SK-N-SH (cell line): ENCODE results near the gene FOXF1. TPM values are rescaled to one million over a fixed set of nuclear protein-coding genes. Genes with fewer than 3 reads are reported as not detected.

ENCODE experiments used
- CHD2 ChIP-seq: fragments of 150-350 bp; IDR thresholded peaks from 2 replicates; pipeline ENCODE4 v1.6.1; 2018; ENCODE audit warnings: low read length; ENCODE audit not compliant: partially characterized antibody
- ELF1 ChIP-seq: IDR thresholded peaks from 2 replicates; pipeline ENCODE4 v1.4.0; 2012
- FOXM1 ChIP-seq: IDR thresholded peaks from 2 replicates; pipeline ENCODE4 v1.4.0; 2012; ENCODE audit warnings: low read depth, mild to moderate bottlenecking
- GATA2 ChIP-seq: sonication (generic); formaldehyde crosslinking; IDR thresholded peaks from 2 replicates; pipeline ENCODE4 v1.5.0; 2020; ENCODE audit warnings: mild to moderate bottlenecking, missing genetic modification reagents
- NFIC ChIP-seq: IDR thresholded peaks from 2 replicates; pipeline ENCODE4 v1.4.0; 2012; ENCODE audit warnings: borderline replicate concordance
- NRF1 ChIP-seq: IDR thresholded peaks from 2 replicates; pipeline ENCODE4 v1.6.1; 2012; ENCODE audit warnings: low read depth, mild to moderate bottlenecking, low read length
- RCOR1 ChIP-seq: fragments of 150-350 bp; IDR thresholded peaks from 2 replicates; pipeline ENCODE4 v1.6.1; 2017; ENCODE audit warnings: antibody characterized with exemption, low read length
- SIN3A ChIP-seq: IDR thresholded peaks from 2 replicates; pipeline ENCODE4 v1.6.1; 2012; ENCODE audit warnings: low read depth, mild to moderate bottlenecking, low read length, moderate library complexity, borderline replicate concordance
- polyA plus RNA-seq, 3 experiments: library from polyadenylated mRNA; depleted of rRNA; stranded (reverse); fragments of >200 nt; gene quantifications; 2 replicates each; pipeline ENCODE4 v1.2.3, GENCODE V29; 2012
- TF ChIP-seq, protein P1 (sequence below): IDR thresholded peaks from 2 replicates; pipeline ENCODE4; 2012
- TF ChIP-seq, protein P2 (sequence below): fragments of 200-600 bp; sonication (generic); IDR thresholded peaks from 2 replicates; pipeline ENCODE4 v1.6.1; 2017; ENCODE audit warnings: antibody characterized with exemption, mild to moderate bottlenecking, moderate library complexity
- TF ChIP-seq, protein P3 (sequence below): IDR thresholded peaks from 2 replicates; pipeline ENCODE4 v1.4.0; 2012; ENCODE audit warnings: low read depth, borderline replicate concordance
- TF ChIP-seq, protein P4 (sequence below): IDR thresholded peaks from 2 replicates; pipeline ENCODE4 v1.4.0; 2012; ENCODE audit warnings: low read depth

Gene FOXF1
- polyA plus RNA-seq, 1 of the 3 experiments (the other 2 are of a cell fraction): 0.02 TPM

DNA sequence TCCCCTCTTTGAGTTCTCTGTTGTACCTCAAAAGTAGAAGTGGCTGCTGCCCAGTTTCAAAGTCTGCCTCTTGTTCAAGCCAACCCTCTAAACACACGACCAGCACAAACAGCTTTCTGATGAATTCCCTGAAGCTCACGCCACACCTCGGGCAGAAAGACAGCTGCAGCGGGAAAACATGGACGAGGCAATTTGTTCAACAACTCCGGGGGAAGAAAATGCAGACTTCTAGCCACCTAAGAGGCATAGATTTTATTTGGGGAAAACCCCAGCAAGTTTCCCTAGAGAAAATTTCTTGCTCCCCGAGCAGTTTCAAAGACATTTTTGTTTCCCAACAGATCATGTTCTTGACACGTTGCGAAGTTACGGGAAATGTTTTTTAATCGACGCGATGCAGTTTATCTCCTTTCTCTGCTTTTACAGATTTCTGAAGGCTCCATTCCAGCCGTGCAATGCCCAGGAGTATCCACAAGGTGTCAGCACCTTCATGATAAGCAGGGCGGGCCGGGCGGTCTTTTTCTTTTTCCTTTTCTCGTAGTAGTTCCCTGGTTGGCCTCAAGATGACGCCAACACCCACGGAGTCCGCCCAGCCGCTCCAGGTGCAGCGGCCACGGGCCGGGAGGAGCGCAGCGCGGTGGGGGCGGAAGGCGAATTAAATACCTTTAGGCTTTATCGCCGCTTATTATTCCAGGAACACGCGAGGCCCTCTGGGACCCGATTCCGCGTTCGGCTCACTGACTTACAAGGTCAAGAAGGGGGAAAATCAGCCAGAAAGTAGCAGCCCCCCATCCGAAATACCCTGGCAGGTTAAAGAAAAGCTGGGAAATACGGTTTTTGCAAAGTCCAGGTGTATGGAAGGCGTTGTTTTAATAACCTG is 53.4 kb downstream of the FOXF1 start (continued):
- no peak; the same call in 1 of the 2 replicates for TF ChIP-seq SIN3A
- TF ChIP-seq ELF1: no peak
- TF ChIP-seq, protein P1, sequence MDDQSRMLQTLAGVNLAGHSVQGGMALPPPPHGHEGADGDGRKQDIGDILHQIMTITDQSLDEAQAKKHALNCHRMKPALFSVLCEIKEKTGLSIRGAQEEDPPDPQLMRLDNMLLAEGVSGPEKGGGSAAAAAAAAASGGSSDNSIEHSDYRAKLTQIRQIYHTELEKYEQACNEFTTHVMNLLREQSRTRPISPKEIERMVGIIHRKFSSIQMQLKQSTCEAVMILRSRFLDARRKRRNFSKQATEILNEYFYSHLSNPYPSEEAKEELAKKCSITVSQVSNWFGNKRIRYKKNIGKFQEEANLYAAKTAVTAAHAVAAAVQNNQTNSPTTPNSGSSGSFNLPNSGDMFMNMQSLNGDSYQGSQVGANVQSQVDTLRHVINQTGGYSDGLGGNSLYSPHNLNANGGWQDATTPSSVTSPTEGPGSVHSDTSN: no peak
- no peak for TF ChIP-seq GATA2 (CRISPR knock-in tag)
- peak; percentile 45 for TF ChIP-seq CHD2
- no peak for TF ChIP-seq NFIC
- peak; percentile 50; the same call in 1 of the 2 replicates for TF ChIP-seq FOXM1
- TF ChIP-seq, protein P2, sequence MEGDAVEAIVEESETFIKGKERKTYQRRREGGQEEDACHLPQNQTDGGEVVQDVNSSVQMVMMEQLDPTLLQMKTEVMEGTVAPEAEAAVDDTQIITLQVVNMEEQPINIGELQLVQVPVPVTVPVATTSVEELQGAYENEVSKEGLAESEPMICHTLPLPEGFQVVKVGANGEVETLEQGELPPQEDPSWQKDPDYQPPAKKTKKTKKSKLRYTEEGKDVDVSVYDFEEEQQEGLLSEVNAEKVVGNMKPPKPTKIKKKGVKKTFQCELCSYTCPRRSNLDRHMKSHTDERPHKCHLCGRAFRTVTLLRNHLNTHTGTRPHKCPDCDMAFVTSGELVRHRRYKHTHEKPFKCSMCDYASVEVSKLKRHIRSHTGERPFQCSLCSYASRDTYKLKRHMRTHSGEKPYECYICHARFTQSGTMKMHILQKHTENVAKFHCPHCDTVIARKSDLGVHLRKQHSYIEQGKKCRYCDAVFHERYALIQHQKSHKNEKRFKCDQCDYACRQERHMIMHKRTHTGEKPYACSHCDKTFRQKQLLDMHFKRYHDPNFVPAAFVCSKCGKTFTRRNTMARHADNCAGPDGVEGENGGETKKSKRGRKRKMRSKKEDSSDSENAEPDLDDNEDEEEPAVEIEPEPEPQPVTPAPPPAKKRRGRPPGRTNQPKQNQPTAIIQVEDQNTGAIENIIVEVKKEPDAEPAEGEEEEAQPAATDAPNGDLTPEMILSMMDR: peak; percentile 100
- TF ChIP-seq, protein P3, sequence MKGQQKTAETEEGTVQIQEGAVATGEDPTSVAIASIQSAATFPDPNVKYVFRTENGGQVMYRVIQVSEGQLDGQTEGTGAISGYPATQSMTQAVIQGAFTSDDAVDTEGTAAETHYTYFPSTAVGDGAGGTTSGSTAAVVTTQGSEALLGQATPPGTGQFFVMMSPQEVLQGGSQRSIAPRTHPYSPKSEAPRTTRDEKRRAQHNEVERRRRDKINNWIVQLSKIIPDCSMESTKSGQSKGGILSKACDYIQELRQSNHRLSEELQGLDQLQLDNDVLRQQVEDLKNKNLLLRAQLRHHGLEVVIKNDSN: no peak
- no peak for TF ChIP-seq NRF1
- no peak for TF ChIP-seq RCOR1
- TF ChIP-seq, protein P4, sequence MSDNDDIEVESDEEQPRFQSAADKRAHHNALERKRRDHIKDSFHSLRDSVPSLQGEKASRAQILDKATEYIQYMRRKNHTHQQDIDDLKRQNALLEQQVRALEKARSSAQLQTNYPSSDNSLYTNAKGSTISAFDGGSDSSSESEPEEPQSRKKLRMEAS: peak; percentile 19; the same call in 1 of the 2 replicates

Other genes starting within 250 kb of the FOXF1 start
- gene MTHFSD, start 44.7 kb downstream of the FOXF1 start, polyA plus RNA-seq (2012; rRNA removed): 15.6 and 18.7 TPM in 2 replicates
- gene FOXC2, start 56.3 kb downstream of the FOXF1 start, polyA plus RNA-seq (2012; rRNA removed): 0.37 and 1.3 TPM in 2 replicates
- gene FOXL1, start 68.0 kb downstream of the FOXF1 start, polyA plus RNA-seq (2012; rRNA removed): 2.5 and 2.8 TPM in 2 replicates